GM04504 (cell line): ENCODE measurements around the gene ARMS2.
A peak's percentile ranks its signal among the peaks of the same experiment; 100 is the strongest.

Source experiments
- DNase-seq: peaks from one replicate; pipeline ENCODE4 v3.0.0-alpha.2; 2012; ENCODE audit warnings: low read depth

Gene ARMS2

GRCh38 chr10:122494173-122494820, 39.8 kb downstream of the ARMS2 start:
- no peak for DNase-seq

DNA sequence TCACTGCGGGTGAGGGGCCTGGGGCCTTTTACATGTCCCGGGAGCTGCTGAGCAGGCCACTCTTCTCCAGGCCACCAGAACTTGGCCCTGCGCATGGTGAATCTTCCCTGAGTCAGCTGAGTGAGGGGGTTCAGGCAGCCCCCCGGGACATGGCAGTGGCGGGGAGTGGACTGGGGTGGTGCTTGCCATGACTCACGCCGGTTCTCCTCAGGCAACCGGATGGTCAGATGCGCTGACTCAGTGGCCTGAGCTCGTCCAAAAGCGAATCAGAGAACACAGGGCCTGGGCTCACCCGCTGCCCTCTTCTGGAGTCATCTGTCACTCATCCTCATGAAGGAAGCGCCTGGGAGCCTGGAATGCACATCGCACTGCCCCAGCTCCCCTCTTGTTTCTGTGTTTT, 40.4 kb downstream of the ARMS2 start:
- DNase-seq, result peak; percentile 84

DNA sequence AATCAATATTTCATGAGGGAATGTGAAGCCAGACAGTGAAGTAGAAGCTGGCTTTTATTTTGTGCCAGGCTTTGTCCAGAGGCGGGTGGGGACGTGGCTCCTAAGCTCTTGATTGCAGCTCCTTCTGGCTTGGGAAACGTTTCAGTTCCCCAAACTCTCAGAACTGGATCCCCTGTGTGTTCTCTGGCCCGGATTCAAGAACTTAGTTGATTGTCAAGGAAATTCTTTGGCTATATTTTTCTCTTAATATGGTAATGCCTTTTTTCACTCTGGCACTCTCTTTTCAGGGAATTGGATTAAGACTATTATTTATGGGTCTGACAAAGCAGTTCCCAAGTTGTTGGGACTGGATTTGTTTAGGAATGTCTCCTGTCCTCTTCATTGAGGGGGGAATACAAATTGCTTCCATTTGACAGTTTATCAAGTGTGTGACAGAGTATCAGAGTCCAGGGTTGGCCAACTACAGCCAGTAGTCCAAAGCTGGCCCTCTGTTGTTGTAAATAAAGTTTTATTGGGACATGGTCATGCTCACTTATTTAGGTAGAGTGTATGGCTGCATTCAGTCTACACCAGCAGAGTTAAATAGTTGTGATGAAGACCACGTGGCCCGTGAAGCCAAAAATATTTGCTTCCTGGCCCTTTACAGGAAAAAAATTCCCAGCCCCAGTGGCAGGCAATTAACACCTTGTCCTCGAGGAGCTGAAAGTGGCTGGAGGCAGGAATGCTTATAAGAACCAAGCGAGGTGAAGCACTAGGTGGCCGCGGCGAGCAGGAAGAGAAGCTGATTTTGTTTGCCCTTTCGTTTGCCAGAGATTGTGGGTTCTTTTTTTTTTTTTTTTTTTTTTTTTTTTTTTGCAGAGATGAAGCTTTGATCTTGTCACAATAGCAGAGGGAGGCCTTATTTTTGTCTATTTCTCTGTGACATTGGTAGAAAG, 41.2 kb downstream of the ARMS2 start:
- peak; percentile 58 for DNase-seq

DNA sequence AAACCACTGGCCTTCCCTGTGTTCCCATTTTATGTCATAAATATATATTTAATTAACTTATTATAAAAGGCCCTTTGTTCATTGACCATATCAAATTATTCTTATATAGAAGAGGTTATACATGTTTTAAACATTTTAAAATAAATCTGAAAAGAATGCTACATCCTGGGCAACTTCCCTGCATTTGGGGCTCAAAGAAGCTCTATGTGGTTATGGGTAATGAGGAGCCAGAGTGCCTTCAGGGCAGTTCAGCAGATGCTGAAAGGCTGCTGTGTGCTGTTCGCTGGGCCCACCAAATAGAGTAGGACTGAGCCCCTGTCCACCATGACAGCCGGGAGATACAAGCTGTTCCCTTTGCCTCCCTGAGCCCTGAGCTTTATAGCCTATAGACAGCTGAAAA, 42.8 kb downstream of the ARMS2 start:
- no peak for DNase-seq

DNA sequence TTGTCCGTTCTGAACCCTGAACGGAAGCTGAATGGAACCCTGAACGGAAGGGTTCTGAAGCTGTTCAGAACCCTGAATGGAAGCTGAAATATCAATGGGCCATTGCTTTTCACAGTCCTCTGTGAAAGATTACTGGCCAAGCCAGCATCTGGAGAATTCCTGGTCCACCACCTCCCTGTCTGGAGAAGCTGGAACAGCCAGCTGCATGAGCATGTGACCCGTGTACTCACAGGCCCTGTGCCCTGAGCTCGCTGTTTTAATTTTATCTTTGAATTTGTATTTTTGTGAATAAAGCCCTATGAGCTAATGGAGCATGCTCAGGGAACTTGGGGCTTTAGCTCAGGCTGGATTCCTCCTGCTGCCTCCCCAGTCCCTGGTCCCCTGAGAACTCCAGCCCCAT, 44.1 kb downstream of the ARMS2 start:
- DNase-seq, result no peak

GRCh38 chr10:122499012-122499411, 44.6 kb downstream of the ARMS2 start:
- DNase-seq, result no peak

- no peak for DNase-seq
Measured at GRCh38 chr10:122499491-122499941, 45.1 kb downstream of the ARMS2 start.

GRCh38 chr10:122500194-122500593, 45.7 kb downstream of the ARMS2 start:
- DNase-seq, result no peak

- DNase-seq, result no peak
Measured at GRCh38 chr10:122500726-122501125, 46.3 kb downstream of the ARMS2 start.

DNA sequence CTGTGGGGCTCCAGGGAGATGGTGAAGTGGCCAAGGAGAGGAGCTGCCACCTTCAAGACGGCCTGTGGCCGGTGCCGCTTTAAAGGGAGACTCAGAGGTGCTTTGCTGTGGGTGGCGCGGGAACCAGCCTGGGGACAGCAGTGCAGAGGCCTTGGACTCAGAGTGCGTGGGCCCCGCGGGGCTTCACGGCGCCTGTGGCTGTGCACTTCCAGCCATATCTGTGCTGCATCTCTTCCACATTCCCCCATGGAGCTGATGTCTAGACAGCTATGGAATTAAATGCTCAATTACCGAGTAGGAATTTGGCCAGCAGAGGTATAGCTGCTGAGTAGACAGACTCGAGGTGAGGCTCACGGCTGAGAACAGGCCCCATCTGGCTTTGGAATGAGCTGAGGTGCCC, 48.6 kb downstream of the ARMS2 start:
- DNase-seq, result no peak

GRCh38 chr10:122503886-122504609, 49.6 kb downstream of the ARMS2 start:
- DNase-seq, result no peak

GRCh38 chr10:122504610-122504950, 50.1 kb downstream of the ARMS2 start:
- DNase-seq, result peak; percentile 85

DNA sequence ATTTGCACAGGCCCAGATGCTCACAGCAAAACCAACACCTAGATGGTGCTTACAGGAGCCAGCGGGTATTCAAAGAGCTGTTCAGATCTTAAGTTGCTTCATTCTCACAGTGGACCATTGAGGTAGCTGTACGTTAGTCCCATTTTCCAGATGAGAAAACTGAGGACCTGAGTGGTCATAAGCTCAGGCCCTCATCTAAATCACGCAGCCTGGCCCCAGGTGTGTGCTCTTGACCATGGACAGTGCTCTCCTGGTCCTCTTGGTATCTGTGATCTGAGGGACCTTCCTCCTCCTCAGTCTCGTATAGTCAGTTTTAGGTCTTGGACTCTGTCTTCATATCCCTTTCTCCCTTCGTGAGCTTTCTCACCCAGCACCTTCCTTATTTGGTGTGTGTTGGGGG, 50.6 kb downstream of the ARMS2 start:
- no peak for DNase-seq

DNA sequence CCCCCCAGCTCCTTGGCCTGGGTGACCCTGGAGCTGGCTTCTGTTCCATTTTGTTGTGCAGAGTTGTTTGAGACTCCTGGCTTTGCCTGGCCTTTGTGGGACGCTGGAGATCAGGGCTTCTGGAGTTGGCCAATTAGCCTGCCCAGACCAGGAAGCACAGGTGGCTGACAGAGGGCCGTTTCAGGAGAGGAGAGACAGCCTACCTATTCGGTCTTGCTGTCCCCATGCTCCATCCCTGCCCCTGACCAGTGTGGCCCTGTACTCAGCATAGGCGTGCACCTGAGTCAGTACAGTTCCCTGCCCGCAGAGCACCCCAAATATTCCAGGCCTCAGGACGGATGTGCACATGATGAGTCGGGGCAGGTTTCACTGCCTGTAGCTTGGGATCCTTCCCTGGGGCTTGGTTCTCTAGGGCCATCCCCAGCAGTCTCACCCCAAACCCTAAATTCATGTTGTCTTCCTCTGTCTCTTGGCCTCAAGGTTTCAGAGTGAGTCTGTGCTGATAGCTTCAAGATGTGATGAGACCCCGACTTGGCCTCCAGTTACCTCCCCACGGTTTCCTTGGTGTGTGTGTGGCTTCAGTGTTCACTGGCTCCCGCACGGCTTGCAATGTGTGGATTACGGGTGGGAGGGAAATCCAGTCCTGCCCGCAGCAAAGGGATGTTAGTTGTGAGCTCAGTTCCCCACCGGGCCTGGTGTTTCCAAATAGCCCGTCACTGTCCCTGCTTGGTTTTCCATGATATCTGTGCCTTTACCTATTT, 51.6 kb downstream of the ARMS2 start:
- DNase-seq, result no peak
